ENCODE results near the gene LRPAP1.
A peak's percentile ranks its signal among the peaks of the same experiment; 100 is the strongest.
"Not testable (repeated sequence)": the region's sequence is repeated elsewhere in the genome, so short reads cannot be mapped to it uniquely, and the experiment has no call there.

LRPAP1 gene

GRCh38 chr4:3560465-3560864, 28.2 kb upstream of the LRPAP1 start:
- not testable (repeated sequence) for DNase-seq

GRCh38 chr4:3559381-3560290, 27.4 kb upstream of the LRPAP1 start:
- DNase-seq, result not testable (repeated sequence)

GRCh38 chr4:3558514-3558836, 26.3 kb upstream of the LRPAP1 start:
- DNase-seq, result not testable (repeated sequence)

GRCh38 chr4:3557676-3558513, 25.7 kb upstream of the LRPAP1 start:
- not testable (repeated sequence) for DNase-seq

DNA sequence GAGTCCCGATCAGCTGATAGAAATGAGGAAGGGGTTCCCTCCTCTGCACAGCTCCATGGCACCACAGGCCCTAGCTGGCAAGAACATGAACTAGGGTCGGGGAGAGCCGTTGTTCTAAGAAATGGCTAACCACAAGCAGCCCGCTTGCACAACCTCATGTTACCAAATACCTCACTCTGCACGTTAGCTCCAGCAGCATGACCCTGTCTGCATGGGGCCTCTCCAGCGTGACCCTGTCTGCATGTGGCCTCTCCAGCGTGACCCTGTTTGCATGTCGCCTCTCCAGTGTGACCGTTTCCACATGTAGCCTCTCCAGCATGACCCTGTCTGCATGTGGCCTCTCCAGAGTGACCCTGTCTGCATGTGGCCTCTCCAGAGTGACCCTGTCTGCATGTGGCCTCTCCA, 24.9 kb upstream of the LRPAP1 start:
- DNase-seq, result peak; percentile 92

DNA sequence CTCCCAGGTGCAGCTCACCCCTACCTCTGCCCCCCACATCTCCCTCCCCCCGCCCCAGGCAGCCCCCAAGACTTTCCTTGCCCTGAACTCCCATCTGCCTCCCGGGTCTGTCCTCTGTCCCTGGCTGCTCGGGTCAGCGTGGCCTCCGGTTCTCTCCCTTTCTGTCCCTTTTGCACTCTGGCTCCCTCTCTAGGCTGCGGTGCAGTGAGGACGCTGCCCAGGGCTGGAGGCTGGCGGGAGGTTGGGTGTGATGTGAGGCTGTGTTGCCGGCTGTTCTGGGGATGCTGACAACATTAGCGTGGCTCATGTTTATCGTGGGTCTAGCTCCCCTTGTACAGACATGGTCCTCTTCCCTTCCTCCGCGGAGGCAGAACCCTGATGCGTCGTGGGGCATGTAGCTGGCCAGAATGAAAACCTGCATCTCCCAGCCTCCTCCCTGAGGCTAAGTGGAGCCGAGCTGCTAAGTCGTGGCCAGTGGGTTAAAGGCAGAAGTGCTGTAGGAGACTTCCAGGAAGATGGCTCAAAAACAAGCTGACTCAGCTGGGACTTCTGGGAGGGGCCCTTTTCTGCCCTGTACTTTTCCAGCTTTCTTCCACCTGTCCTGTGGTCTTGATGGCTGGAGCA, 24.1 kb upstream of the LRPAP1 start:
- peak; percentile 52 for DNase-seq

DNA sequence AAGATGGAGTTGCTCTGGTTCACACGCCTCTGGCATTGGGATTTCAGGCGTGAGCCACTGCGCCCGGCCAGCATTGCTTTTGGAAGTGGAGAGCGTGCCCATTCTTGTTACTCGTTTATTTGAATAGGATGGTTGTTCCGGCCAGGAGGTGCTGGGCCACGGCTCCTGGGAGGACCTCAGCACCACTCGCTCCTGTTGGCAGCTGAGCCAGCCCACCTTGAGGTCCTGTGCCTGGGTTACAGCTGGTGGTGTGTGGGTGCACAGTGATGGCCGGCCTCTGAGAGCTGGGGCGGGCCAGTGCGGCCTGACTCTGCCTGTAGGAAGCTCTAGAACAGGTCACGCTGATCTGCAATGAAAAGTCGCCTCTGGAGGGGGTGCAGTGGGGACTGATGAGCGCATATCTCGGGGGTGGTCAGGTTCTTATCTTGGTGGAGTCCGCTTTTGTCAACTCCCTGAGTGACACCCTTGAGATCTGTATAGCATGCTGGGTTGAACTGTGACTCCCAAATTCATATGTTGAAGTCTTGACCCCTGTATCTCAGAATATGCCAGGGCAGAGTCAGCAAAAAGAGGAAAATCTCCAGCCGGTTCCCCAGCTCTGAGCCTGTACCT, 23.3 kb upstream of the LRPAP1 start:
- DNase-seq, result peak; percentile 63

GRCh38 chr4:3551366-3551765, 19.1 kb upstream of the LRPAP1 start:
- not testable (repeated sequence) for DNase-seq

- DNase-seq, result not testable (repeated sequence)
Measured at GRCh38 chr4:3550792-3551325, 18.6 kb upstream of the LRPAP1 start.

GRCh38 chr4:3550041-3550440, 17.8 kb upstream of the LRPAP1 start:
- not testable (repeated sequence) for DNase-seq

GRCh38 chr4:3549694-3550001, 17.4 kb upstream of the LRPAP1 start:
- DNase-seq, result not testable (repeated sequence)

- DNase-seq, result not testable (repeated sequence)
Measured at GRCh38 chr4:3548991-3549693, 16.9 kb upstream of the LRPAP1 start.

GRCh38 chr4:3546721-3547120, 14.5 kb upstream of the LRPAP1 start:
- not testable (repeated sequence) for DNase-seq

DNA sequence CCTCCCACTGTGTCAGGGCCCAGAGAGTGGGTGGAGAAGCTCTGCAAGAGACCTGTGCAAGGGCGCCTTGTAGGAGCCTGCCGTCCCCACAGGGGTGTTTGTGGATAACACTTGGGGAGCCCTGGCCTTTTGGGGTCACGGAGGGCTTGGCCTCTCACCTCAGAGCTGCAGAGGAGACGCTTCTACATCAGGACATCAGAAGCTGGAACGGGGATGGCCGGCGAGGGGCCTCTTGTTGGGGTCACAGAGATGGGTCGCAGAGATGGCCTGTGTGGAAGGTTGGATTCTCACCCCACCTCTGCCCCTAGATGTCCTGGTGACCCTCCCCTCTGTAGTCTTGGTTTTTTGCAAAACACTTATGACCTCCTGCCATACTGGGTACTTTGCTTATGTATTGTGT, 13.1 kb upstream of the LRPAP1 start:
- not testable (repeated sequence) for DNase-seq

GRCh38 chr4:3544259-3545025, 12.2 kb upstream of the LRPAP1 start:
- not testable (repeated sequence) for DNase-seq

GRCh38 chr4:3543415-3543814, 11.2 kb upstream of the LRPAP1 start:
- DNase-seq, result not testable (repeated sequence)

GRCh38 chr4:3538906-3539305, 6.7 kb upstream of the LRPAP1 start:
- not testable (repeated sequence) for DNase-seq

DNA sequence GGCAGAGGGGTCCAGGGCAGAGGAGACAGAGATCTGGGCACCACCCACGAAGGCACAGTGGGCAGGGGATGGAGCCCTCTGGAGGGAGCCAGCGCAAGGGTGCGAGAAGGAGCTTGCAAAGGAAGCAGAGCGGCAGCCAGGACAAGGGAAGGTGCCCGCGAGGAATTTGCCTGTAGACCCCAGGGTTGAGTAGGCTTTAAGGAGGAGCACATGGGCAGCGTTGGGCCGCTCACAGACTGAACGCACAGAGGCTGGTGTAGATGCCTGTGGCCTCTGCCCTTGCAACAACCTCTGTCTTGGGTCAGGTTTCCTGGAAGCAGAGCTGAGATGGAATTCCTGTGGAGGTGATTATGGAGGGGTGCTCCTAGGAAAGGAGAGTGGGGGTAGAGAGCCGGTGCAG, 3.6 kb upstream of the LRPAP1 start:
- not testable (repeated sequence) for DNase-seq

DNA sequence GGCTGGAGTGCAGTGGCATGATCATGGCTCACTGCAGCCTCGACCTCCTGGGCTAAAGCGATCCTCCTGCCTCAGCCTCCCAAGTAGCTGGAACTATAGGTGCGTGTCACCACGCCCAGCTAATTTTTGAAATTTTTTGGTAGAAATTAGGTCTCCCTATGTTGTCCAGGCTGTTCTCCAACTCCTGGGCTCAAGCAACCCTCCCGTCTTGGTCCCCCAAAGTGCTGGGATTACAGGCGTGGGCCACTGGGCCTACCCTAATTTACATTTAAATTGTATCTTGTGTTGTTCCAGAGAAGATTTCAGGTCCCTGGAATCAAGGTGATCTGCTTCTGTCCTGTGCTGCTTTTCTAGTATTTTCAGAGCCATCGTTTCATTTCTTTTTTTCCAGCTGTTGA, 1.2 kb upstream of the LRPAP1 start:
- DNase-seq, result no peak

DNA sequence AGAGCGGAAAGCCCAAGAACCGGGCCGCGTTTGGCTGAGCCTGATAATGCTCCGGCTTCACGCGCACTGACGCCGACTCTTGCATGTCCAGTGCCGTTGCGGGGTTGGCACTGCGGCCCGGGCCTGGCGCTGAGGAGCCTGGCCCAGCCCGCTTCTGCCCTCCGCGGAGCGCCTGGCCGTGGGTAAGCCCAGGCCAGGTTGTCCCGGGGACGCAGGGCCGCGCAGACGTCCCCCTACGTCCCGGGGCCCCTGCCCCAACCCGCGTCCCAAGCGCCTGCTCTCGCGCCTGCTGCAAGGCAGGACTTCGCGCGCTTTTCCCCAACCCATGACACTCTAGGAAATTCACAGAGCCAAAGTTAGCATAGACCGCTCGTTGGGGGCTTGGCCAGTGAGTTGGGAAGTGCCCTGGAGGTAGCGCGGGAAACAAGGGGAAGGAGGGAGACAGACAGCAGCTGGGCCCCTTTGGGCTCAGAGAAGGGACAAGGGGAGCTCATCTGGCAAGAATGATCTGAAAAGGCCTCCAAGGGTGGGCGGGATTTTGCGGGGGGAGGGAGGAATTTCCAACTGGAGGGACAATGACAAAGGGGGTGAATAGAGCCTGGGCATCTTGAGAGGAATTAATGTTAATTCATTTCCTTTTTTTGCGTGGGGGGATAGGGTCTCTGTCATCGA, 665 bp upstream of the LRPAP1 start:
- no peak for DNase-seq
